Gastrocnemius medialis (tissue), 4 donors: ENCODE data around the gene EBLN1. TPM values are rescaled to one million over a fixed set of nuclear protein-coding genes. Genes with fewer than 3 reads are reported as not detected.

Experiments used
- ATAC-seq, 2 donors: fragments of 150-250 bp; one replicate each; pipeline ENCODE4 v1.9.1; 2016
- DNase-seq, 2 donors: peaks; one replicate each; pipeline ENCODE4 v3.0.0-alpha.2; 2019
- H3K27ac ChIP-seq, 4 donors: fragments of 200-600 bp; sonication (generic); 1 replicate in 1 of 4; 2 replicates in 3 of 4; pipeline ENCODE4 v1.5.1; 2016 to 2018; ENCODE audit warnings: mild to moderate bottlenecking in 2 of 4, moderate library complexity in 1 of 4
- H3K27me3 ChIP-seq, 3 donors: fragments of 200-600 bp; sonication (generic) in 2 of 3; 1 replicate in 1 of 3; 2 replicates in 2 of 3; pipeline versions ENCODE4 v1.5.1 to v1.6.0; 2016 to 2019; ENCODE audit warnings: mild to moderate bottlenecking in 1 of 3, moderate library complexity in 1 of 3
- H3K36me3 ChIP-seq, 2 donors: fragments of 200-600 bp; sonication (generic) in 1 of 2; one replicate each; pipeline ENCODE4 v1.5.1; 2017 to 2018
- H3K4me1 ChIP-seq, 2 donors: fragments of 200-600 bp; sonication (generic) in 1 of 2; one replicate each; pipeline ENCODE4 v1.5.1; 2016 to 2017; ENCODE audit warnings: mild to moderate bottlenecking in 2 of 2
- H3K4me3 ChIP-seq, 4 donors: fragments of 200-600 bp; sonication (generic) in 3 of 4; 1 replicate in 1 of 4; 2 replicates in 3 of 4; pipeline ENCODE4 v1.5.1; 2016 to 2019; ENCODE audit warnings: mild to moderate bottlenecking in 2 of 4
- H3K9me3 ChIP-seq, 3 donors: fragments of 200-600 bp; sonication (generic) in 2 of 3; 1 replicate in 1 of 3; 2 replicates in 2 of 3; pipeline ENCODE4 v1.5.1; 2016 to 2019
- POLR2A ChIP-seq, 2 donors: fragments of 450-650 bp; IDR thresholded peaks; one replicate each; pipeline ENCODE4 v1.6.1; 2017; ENCODE audit warnings: antibody characterized with exemption in 2 of 2, mild to moderate bottlenecking in 2 of 2, moderate library complexity in 2 of 2
- in situ Hi-C, 4 donors: fragments of 200-750 bp; cut with MboI; loops; one replicate each; pipeline versions ENCODE4 v1.15.0 to v1.8.0; 2017; ENCODE audit warnings: low sequenced_read_pairs in 4 of 4
- intact Hi-C: fragments of 100-400 bp; cut with DNase I; formaldehyde crosslinking; loops from one replicate; pipeline ENCODE4 v1.15.1; 2023; ENCODE audit warnings: low total_unique reads
- total RNA-seq, 4 donors: library from RNA; depleted of rRNA; stranded (reverse); fragments of >200 nt; gene quantifications; one replicate each; pipeline versions ENCODE4 v1.1.0 to v1.2.3, GENCODE V29; 2016
- TF ChIP-seq, protein P1 (sequence below), 5 experiments: fragments of 450-650 bp in 3 of 5; fragments of 200-600 bp in 2 of 5; sonication (generic) in 2 of 5; IDR thresholded peaks in 4 of 5; conservative IDR thresholded peaks in 1 of 5; 1 replicate in 4 of 5; 2 replicates in 1 of 5; pipeline ENCODE4 v1.5.1; 2016 to 2019; ENCODE audit warnings: antibody characterized with exemption in 5 of 5, mild to moderate bottlenecking in 3 of 5, moderate library complexity in 3 of 5

The EBLN1 gene
- total RNA-seq, 4 donors from 2014 or later = not detected

DNA sequence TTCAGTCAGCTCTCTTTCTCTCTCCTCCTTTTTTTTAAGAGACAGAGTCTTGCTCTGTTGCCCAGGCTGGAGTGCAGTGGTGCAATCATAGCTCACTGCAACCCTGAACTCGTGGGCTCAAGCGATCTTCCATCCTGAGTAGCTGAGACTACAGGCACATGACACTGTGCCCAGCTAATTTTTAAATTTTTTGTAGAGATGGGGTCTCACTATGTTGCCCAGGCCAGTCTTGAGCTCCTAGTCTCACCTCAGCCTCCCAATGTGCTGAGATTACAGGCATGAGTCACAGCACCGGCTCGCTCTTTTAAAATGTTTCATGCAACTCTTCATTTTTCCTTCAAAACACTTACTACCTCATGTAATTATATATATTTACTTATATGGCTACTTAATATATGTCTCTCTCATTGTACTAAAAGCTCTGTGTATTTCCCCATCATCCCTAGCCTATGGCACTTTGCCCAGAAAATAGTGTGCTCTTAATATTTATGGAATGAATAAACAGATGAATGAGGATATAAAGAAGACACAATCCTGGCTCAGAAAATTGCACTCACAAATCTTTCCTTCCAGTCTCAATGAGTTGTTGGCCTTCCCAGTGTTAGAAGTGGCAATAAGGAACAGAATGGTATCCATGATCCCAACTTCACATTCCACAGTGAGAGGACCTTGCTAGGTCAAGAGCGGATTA lies 33.9 kb downstream of the EBLN1 start:
- Histone ChIP-seq H3K27ac (no peak overlapping the region), H3K36me3 (no peaks in the 10 kb centered on the region), H3K4me3 (no peak overlapping the region), H3K9me3 (no peaks in the 10 kb centered on the region), H3K27me3 (no peaks in the 10 kb centered on the region), H3K4me1 (no peaks in the 10 kb centered on the region)
- in situ Hi-C loops = no loop called here
- no peak for ATAC-seq
- no peak for DNase-seq
- intact Hi-C loops = no loop called here
- TF ChIP-seq POLR2A (IDR thresholded peaks at IDR 0.05) = no peak
- TF ChIP-seq, protein P1, sequence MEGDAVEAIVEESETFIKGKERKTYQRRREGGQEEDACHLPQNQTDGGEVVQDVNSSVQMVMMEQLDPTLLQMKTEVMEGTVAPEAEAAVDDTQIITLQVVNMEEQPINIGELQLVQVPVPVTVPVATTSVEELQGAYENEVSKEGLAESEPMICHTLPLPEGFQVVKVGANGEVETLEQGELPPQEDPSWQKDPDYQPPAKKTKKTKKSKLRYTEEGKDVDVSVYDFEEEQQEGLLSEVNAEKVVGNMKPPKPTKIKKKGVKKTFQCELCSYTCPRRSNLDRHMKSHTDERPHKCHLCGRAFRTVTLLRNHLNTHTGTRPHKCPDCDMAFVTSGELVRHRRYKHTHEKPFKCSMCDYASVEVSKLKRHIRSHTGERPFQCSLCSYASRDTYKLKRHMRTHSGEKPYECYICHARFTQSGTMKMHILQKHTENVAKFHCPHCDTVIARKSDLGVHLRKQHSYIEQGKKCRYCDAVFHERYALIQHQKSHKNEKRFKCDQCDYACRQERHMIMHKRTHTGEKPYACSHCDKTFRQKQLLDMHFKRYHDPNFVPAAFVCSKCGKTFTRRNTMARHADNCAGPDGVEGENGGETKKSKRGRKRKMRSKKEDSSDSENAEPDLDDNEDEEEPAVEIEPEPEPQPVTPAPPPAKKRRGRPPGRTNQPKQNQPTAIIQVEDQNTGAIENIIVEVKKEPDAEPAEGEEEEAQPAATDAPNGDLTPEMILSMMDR (IDR thresholded peaks at IDR 0.05 in 4 of 5, conservative IDR thresholded peaks at IDR 0.05 in 1 of 5) = no peak

DNA sequence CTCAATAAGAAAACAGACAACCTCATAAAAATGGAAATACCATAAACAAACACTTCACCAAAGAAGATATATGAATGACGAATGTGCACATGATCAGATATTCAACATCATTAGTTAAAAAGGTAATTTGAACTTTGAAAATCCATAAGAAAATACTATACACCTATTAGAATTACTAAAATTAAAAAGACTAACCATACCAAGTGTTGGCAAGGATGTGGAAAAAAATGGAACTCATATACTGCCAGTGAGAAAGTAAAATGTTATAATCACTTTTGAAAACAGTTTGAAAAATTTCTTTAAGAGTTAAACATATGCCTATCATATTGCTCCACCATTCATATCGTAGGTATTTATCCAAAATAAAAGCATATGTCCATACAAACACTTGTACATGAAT lies 37.1 kb downstream of the EBLN1 start:
- Histone ChIP-seq H3K27ac (no peak overlapping the region), H3K4me1 (no peaks in the 10 kb centered on the region), H3K36me3 (no peaks in the 10 kb centered on the region), H3K27me3 (no peaks in the 10 kb centered on the region), H3K4me3 (no peak overlapping the region), H3K9me3 (no peaks in the 10 kb centered on the region)
- intact Hi-C loops (no loop called here), in situ Hi-C loops (no loop called here)
- ATAC-seq (no peak), DNase-seq (no peak)
- TF ChIP-seq POLR2A (IDR thresholded peaks at IDR 0.05) = no peak
- TF ChIP-seq, protein P1 (IDR thresholded peaks at IDR 0.05 in 4 of 5, conservative IDR thresholded peaks at IDR 0.05 in 1 of 5) = no peak

DNA sequence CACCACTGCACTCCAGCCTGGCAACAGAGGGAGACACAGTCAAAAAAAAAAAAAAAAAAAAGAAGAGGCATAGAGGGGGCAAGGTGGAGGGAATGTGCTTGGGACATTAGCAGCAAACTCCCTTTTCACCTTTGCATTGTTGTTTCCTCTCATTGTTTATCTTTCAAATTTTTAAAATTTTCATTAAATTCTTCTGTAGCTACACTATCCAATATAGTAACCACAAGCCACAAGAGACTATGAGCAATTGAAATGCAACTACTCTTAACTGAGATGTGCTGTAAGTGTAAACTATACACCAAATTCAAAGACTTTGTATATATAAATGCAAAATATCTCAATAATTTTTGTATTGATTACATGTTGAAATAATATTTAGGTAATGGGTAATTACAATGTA lies 43.4 kb downstream of the EBLN1 start:
- Histone ChIP-seq H3K36me3 (no peaks in the 10 kb centered on the region), H3K4me1 (no peaks in the 10 kb centered on the region), H3K27me3 (no peaks in the 10 kb centered on the region), H3K4me3 (no peak overlapping the region), H3K27ac (no peak overlapping the region), H3K9me3 (no peaks in the 10 kb centered on the region)
- in situ Hi-C loops = no loop called here
- intact Hi-C loops = no loop called here
- no peak for TF ChIP-seq POLR2A (IDR thresholded peaks at IDR 0.05)
- TF ChIP-seq, protein P1 (IDR thresholded peaks at IDR 0.05 in 4 of 5, conservative IDR thresholded peaks at IDR 0.05 in 1 of 5) = no peak
- ATAC-seq (no peak), DNase-seq (no peak)

DNA sequence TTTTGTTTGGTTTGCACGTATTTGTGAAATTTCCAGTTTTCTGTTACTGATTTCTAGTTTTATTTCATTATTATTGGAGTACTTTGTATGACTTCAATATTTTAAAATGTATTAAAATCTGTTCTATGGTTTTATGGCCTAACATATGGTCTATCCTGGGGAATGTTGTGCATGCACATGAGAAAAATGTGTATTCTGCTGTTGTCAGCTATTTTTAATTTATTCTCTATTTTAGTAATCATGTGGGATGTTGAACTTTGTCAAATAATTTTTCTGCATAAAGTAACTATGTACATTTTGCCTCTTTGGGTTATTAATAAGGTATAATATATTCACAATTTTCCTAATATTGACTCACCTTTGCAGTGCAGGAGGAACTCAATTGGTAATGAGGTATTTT lies 46.7 kb downstream of the EBLN1 start:
- H3K4me3 ChIP-seq = no peak overlapping the region
- TF ChIP-seq, protein P1 (IDR thresholded peaks at IDR 0.05 in 4 of 5, conservative IDR thresholded peaks at IDR 0.05 in 1 of 5) = no peak
- TF ChIP-seq POLR2A (IDR thresholded peaks at IDR 0.05) = no peak
- H3K27ac ChIP-seq = no peak overlapping the region
- ATAC-seq (no peak), DNase-seq (no peak)
- no peaks in the 10 kb centered on the region for H3K9me3 ChIP-seq
- no peaks in the 10 kb centered on the region for H3K27me3 ChIP-seq
- no peaks in the 10 kb centered on the region for H3K36me3 ChIP-seq
- no peaks in the 10 kb centered on the region for H3K4me1 ChIP-seq
- in situ Hi-C loops (no loop called here), intact Hi-C loops (no loop called here)

DNA sequence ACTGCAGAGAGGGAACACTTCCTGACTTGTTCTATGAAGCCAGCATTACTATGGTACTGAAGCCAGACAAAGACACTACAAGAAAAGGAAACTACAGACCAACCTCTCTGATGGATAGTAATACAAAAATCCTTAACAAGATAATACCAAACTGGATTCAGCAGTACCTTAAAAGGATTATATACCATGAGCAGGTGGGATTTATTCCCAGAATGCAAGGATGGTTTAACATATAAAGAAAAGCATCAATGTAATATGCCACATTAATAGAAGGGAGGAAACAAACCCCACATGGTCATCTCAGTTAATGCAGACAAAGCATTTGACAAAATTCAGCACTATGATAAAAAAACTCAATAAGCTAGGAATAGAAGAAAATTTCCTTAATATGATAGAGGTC lies 47.2 kb downstream of the EBLN1 start:
- no peaks in the 10 kb centered on the region for H3K9me3 ChIP-seq
- no peak overlapping the region for H3K27ac ChIP-seq
- no peaks in the 10 kb centered on the region for H3K36me3 ChIP-seq
- in situ Hi-C loops (no loop called here), intact Hi-C loops (no loop called here)
- TF ChIP-seq, protein P1 (IDR thresholded peaks at IDR 0.05 in 4 of 5, conservative IDR thresholded peaks at IDR 0.05 in 1 of 5) = no peak
- TF ChIP-seq POLR2A (IDR thresholded peaks at IDR 0.05) = no peak
- no peaks in the 10 kb centered on the region for H3K4me1 ChIP-seq
- no peak for ATAC-seq
- DNase-seq = no peak
- H3K4me3 ChIP-seq = no peak overlapping the region
- no peaks in the 10 kb centered on the region for H3K27me3 ChIP-seq
